ENCODE measurements around the gene AGTRAP.

DNA sequence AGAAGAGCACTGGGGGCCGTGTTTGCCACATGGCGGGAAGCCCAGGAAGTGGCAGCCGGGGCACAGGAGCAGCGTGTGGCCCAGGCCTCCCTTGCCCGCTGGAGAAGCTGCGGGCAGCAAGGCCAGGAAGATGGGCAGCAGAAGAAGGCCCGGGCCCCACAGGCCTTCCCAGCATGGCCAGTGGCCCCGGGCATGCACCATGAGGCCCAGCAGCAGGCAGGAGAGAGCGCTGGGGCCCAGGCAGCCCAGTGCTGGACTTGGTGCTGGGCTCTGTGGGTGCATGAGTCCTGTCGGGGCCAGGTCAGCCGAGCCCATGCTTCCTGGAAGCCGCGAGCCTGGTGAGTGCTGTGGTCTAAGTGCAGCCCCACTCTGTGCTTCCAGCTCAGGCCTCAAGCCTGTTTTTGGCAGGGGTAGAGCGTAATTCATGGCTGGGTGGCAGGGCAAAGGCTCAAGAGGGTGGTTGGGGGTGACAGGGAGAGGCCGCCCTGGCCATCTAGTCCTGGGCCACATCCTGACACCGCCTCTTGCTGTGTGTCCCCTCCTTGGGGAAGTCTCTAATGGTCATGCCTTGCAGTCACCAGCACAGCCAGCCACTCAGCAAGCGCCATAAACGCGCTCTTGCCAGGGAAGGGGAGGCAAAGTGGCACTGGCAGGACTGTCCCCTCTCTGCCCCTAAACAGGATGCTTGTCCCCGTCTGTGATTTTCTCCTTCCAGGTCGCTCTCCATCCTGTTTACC, 48.5 kb downstream of the AGTRAP start:
- TF ChIP-seq, protein P1, sequence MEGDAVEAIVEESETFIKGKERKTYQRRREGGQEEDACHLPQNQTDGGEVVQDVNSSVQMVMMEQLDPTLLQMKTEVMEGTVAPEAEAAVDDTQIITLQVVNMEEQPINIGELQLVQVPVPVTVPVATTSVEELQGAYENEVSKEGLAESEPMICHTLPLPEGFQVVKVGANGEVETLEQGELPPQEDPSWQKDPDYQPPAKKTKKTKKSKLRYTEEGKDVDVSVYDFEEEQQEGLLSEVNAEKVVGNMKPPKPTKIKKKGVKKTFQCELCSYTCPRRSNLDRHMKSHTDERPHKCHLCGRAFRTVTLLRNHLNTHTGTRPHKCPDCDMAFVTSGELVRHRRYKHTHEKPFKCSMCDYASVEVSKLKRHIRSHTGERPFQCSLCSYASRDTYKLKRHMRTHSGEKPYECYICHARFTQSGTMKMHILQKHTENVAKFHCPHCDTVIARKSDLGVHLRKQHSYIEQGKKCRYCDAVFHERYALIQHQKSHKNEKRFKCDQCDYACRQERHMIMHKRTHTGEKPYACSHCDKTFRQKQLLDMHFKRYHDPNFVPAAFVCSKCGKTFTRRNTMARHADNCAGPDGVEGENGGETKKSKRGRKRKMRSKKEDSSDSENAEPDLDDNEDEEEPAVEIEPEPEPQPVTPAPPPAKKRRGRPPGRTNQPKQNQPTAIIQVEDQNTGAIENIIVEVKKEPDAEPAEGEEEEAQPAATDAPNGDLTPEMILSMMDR (IDR thresholded peaks at IDR 0.05): no peak
- no peak for TF ChIP-seq POLR2A (IDR thresholded peaks at IDR 0.05)
